Thyroid gland (tissue), 4 donors: ENCODE data around the gene TPK1.

Experiments
- POLR2A ChIP-seq, 2 donors: fragments of 450-650 bp; IDR thresholded peaks; one replicate each; pipeline ENCODE4 v1.6.1; 2017; ENCODE audit warnings: antibody characterized with exemption in 2 of 2, mild to moderate bottlenecking in 2 of 2, moderate library complexity in 1 of 2
- TF ChIP-seq, protein P1 (sequence below), 6 experiments: fragments of 200-600 bp in 3 of 6; fragments of 450-650 bp in 3 of 6; sonication (generic) in 3 of 6; IDR thresholded peaks; one replicate each; pipeline ENCODE4 v1.5.1; 2016 to 2019; ENCODE audit warnings: antibody characterized with exemption in 6 of 6, mild to moderate bottlenecking in 2 of 6, inconsistent platforms in 1 of 6, moderate library complexity in 1 of 6

DNA sequence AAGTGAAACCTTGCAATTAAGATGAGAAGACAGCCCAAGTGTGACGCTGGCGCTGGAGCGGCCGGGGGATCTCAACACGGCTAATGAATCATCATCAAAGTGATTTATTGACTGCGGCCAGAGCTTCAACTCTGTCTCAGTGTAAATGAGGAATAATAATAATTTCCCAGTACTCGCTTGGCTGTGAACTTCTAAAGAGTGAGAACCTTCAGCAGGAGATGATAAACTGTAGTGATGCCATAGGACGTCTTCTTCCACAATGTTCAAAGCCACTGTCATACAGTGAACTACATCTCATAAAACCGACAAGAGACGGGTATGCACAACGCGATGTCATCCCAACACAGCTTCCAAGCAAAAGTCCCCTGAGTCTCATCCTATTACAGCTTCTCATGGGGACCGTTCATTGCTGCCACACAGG is 308.8 kb downstream of the TPK1 start:
- TF ChIP-seq, protein P1, sequence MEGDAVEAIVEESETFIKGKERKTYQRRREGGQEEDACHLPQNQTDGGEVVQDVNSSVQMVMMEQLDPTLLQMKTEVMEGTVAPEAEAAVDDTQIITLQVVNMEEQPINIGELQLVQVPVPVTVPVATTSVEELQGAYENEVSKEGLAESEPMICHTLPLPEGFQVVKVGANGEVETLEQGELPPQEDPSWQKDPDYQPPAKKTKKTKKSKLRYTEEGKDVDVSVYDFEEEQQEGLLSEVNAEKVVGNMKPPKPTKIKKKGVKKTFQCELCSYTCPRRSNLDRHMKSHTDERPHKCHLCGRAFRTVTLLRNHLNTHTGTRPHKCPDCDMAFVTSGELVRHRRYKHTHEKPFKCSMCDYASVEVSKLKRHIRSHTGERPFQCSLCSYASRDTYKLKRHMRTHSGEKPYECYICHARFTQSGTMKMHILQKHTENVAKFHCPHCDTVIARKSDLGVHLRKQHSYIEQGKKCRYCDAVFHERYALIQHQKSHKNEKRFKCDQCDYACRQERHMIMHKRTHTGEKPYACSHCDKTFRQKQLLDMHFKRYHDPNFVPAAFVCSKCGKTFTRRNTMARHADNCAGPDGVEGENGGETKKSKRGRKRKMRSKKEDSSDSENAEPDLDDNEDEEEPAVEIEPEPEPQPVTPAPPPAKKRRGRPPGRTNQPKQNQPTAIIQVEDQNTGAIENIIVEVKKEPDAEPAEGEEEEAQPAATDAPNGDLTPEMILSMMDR (IDR thresholded peaks at IDR 0.05) = no peak
- no peak for TF ChIP-seq POLR2A (IDR thresholded peaks at IDR 0.05)
